ENCODE results near the gene RPS6KA3.

Gene RPS6KA3

GRCh38 chrX:20274121-20274520, 7.4 kb upstream of the RPS6KA3 start:
- DNase-seq (ENCODE audit: low spot score): no peak
- TF ChIP-seq CTCF (IDR thresholded peaks at IDR 0.05; ENCODE audit: extremely low read depth, missing control alignments): no peak

- no peak for DNase-seq (ENCODE audit: low spot score)
- TF ChIP-seq CTCF (IDR thresholded peaks at IDR 0.05; ENCODE audit: extremely low read depth, missing control alignments): no peak
Observed at GRCh38 chrX:20271730-20272129, 5.0 kb upstream of the RPS6KA3 start.

GRCh38 chrX:20271186-20271585, 4.5 kb upstream of the RPS6KA3 start:
- DNase-seq (ENCODE audit: low spot score): no peak
- no peak for TF ChIP-seq CTCF (IDR thresholded peaks at IDR 0.05; ENCODE audit: extremely low read depth, missing control alignments)

- no peak for DNase-seq (ENCODE audit: low spot score)
- TF ChIP-seq CTCF (IDR thresholded peaks at IDR 0.05; ENCODE audit: extremely low read depth, missing control alignments): no peak
Observed at GRCh38 chrX:20270562-20270890, 3.8 kb upstream of the RPS6KA3 start.

- DNase-seq (ENCODE audit: low spot score): no peak
- no peak for TF ChIP-seq CTCF (IDR thresholded peaks at IDR 0.05; ENCODE audit: extremely low read depth, missing control alignments)
Observed at GRCh38 chrX:20269848-20270561, 3.3 kb upstream of the RPS6KA3 start.

GRCh38 chrX:20267931-20268701, 1.4 kb upstream of the RPS6KA3 start:
- no peak for TF ChIP-seq CTCF (IDR thresholded peaks at IDR 0.05; ENCODE audit: extremely low read depth, missing control alignments)
- peak; percentile 22 for DNase-seq (ENCODE audit: low spot score)

- no peak for DNase-seq (ENCODE audit: low spot score)
- no peak for TF ChIP-seq CTCF (IDR thresholded peaks at IDR 0.05; ENCODE audit: extremely low read depth, missing control alignments)
Observed at GRCh38 chrX:20267607-20267930, 860 bp upstream of the RPS6KA3 start.
